ENCODE data around the gene FAM209B. TPM values are rescaled to one million over a fixed set of nuclear protein-coding genes. Genes with fewer than 3 reads are reported as not detected.

The FAM209B gene
- total and polyA plus RNA-seq, 10 of the 15 experiments (the other 5 are each of a cell fraction or from before 2014, with no cell fraction given): 0.22 to 0.77 (median 0.41) TPM; not detected in 2

GRCh38 chr20:56579301-56579710 lies 46.3 kb downstream of the FAM209B start:
- Histone ChIP-seq H3K4me2 (ENCODE audit: control insufficient read depth, insufficient read depth) (no peak overlapping the region), H3K79me2 (ENCODE audit: control insufficient read depth, insufficient read depth, low read length) (no peaks in the 10 kb centered on the region), H4K20me1 (ENCODE audit: control insufficient read depth, insufficient read depth) (no peaks in the 10 kb centered on the region), H3K9ac (ENCODE audit: control insufficient read depth, insufficient read depth, low read length) (no peak overlapping the region), H3K9me3 (replicated peaks; ENCODE audit: control insufficient read depth, insufficient read depth, low read length) (no peaks in the 10 kb centered on the region), H2AFZ (ENCODE audit: control insufficient read depth, low read depth, low read length) (no peak overlapping the region), H3K27ac (ENCODE audit: control insufficient read depth, insufficient read depth) (no peak overlapping the region), H3K4me1 (ENCODE audit: control insufficient read depth, insufficient read depth, low read length) (no peaks in the 10 kb centered on the region), H3K4me3 (no peak overlapping the region), H3K27me3 (replicated peaks in 1 of 2; ENCODE audit: control insufficient read depth in 2 of 2, insufficient read depth in 2 of 2, low read length in 1 of 2) (no peaks in the 10 kb centered on the region; a peak in 2 of 4 replicates), H3K36me3 (ENCODE audit: control insufficient read depth in 2 of 2, insufficient read depth in 2 of 2, low read length in 1 of 2) (no peaks in the 10 kb centered on the region)
- intact Hi-C loops (cut with micrococcal nuclease; ENCODE audit: unreplicated experiment) (no loop called here), in situ Hi-C loops (cut with MboI) (no loop called here)
- ChIA-PET POLR2A (no interaction called here), RAD21 (ENCODE audit: unreplicated experiment) (interaction anchor here (0.7 to 2.9 kb wide), 2 partner anchors 25 to 28 kb away, joined by 3 to 17 read pairs; no protein-coding TSS in a partner anchor), SMC1A (ENCODE audit: uncharacterized antibody, unreplicated experiment) (interaction anchor here (3.5 kb wide), 1 partner anchor 28 kb away, joined by 23 read pairs; no protein-coding TSS in a partner anchor), CTCF (interaction anchor here (6.7 kb wide), 1 partner anchor 29 kb away, joined by 83 read pairs; no protein-coding TSS in a partner anchor)
- WGBS (ENCODE audit: insufficient coverage, insufficient replicate concordance, low lambda C conversion rate, missing lambda C conversion rate): 22% methylated on average over 6 of the region's 6 CpGs
- no peak for TF ChIP-seq PKNOX1 (IDR thresholded peaks at IDR 0.05)
- TF ChIP-seq GABPA (IDR thresholded peaks at IDR 0.05; ENCODE audit: low read depth): no peak
- no peak for TF ChIP-seq TAF1 (IDR thresholded peaks at IDR 0.05; ENCODE audit: borderline replicate concordance, low read depth, low read length)
- no peak for TF ChIP-seq RAD21 (IDR thresholded peaks at IDR 0.05; ENCODE audit: insufficient read depth, low read depth, low read length)
- TF ChIP-seq ZNF217 (IDR thresholded peaks at IDR 0.05): no peak
- TF ChIP-seq E2F4 (IDR thresholded peaks at IDR 0.05; ENCODE audit: low read depth, low read length): no peak
- no peak for TF ChIP-seq MEF2B (IDR thresholded peaks at IDR 0.05; ENCODE audit: partially characterized antibody, poor library complexity, severe bottlenecking)
- no peak for TF ChIP-seq ZBED1 (IDR thresholded peaks at IDR 0.05; ENCODE audit: borderline replicate concordance)
- no peak for TF ChIP-seq CEBPZ (IDR thresholded peaks at IDR 0.05; ENCODE audit: low read depth, low read length)
- TF ChIP-seq ZBTB33 (IDR thresholded peaks at IDR 0.05): no peak
- no peak for TF ChIP-seq YY1 (IDR thresholded peaks at IDR 0.05; ENCODE audit: low read depth, low read length)
- no peak for TF ChIP-seq NR2F1 (conservative IDR thresholded peaks at IDR 0.05)
- no peak for TF ChIP-seq SIX5 (IDR thresholded peaks at IDR 0.05; ENCODE audit: low read depth, low read length, severe bottlenecking)
- TF ChIP-seq ZBTB11 (CRISPR knock-in tag; IDR thresholded peaks at IDR 0.05): no peak
- ATAC-seq (no peak), DNase-seq (ENCODE audit: low read depth, low spot score) (no peak), FAIRE-seq (no peak)
- BruUV-seq (replicated peaks): no TSS peak
